Panc1 (cell line): ENCODE measurements around the gene MRPL54. TPM values are rescaled to one million over a fixed set of nuclear protein-coding genes. Genes with fewer than 3 reads are reported as not detected.

ENCODE experiments used
- ATAC-seq: fragments of 200-7000 bp; cut with Tn5 transposase; 2 replicates; pipeline ENCODE4 v1.9.1; 2020; ENCODE audit warnings: mild to moderate bottlenecking, moderate library complexity
- BruUV-seq: library from RNA; stranded (reverse); fragments of 400-500 nt; replicated peaks from 2 replicates; lab custom pipeline; 2021; lab: Mats Ljungman, UMichigan
- CTCF ChIA-PET: fragments of 300-600 bp; sonication (Branson Sonifier 250); formaldehyde crosslinking; loops from one replicate; lab custom pipeline; 2022; ENCODE audit warnings: antibody characterized with exemption; lab: Charles Lee
- POLR2A ChIA-PET: fragments of 300-600 bp; sonication (Branson Sonifier 250); formaldehyde crosslinking; loops from one replicate; lab custom pipeline; 2022; ENCODE audit warnings: antibody characterized with exemption; lab: Charles Lee
- DNase-seq: peaks from one replicate; pipeline ENCODE4 v3.0.0-alpha.2; 2010; ENCODE audit warnings: low read depth, low spot score
- H3K27ac ChIP-seq: 2 replicates; pipeline ENCODE4 v1.5.1; 2011; ENCODE audit warnings: mild to moderate bottlenecking, low read length, inconsistent platforms
- H3K27me3 ChIP-seq: fragments of 200-500 bp; sonication (Bioruptor generic); 2 replicates; pipeline ENCODE4 v1.6.0; 2014; ENCODE audit warnings: low read length, inconsistent platforms; ENCODE audit not compliant: control insufficient read depth, insufficient read depth
- H3K36me3 ChIP-seq: fragments of 200-500 bp; sonication (Bioruptor generic); 2 replicates; pipeline ENCODE4 v1.5.1; 2014; ENCODE audit warnings: inconsistent platforms, mild to moderate bottlenecking, low read length, moderate library complexity; ENCODE audit not compliant: control insufficient read depth, insufficient read depth
- H3K4me1 ChIP-seq: 2 replicates; pipeline ENCODE4 v1.5.1; 2011; ENCODE audit warnings: inconsistent platforms, mild to moderate bottlenecking, low read length, moderate library complexity; ENCODE audit not compliant: control insufficient read depth, insufficient read depth
- H3K4me3 ChIP-seq, 2 experiments: 2 replicates each; pipeline ENCODE4 v1.5.1; 2011 to 2012; ENCODE audit warnings: low read depth in 2 of 2, low read length in 2 of 2, mild to moderate bottlenecking in 2 of 2, inconsistent platforms in 1 of 2, moderate library complexity in 1 of 2
- H3K9me3 ChIP-seq: fragments of 200-500 bp; sonication (Bioruptor generic); 2 replicates; pipeline ENCODE4 v1.5.1; 2014; ENCODE audit warnings: low read depth, mild to moderate bottlenecking, inconsistent platforms, low read length, moderate library complexity; ENCODE audit not compliant: control insufficient read depth, insufficient read depth
- CTCF ChIP-seq: fragments of 450-650 bp; IDR thresholded peaks from 2 replicates; pipeline ENCODE4 v1.5.1; 2017; ENCODE audit warnings: mild to moderate bottlenecking
- POLR2AphosphoS5 ChIP-seq: IDR thresholded peaks from 2 replicates; pipeline ENCODE4 v1.6.1; 2012; ENCODE audit warnings: mild to moderate bottlenecking, low read depth, low read length, moderate library complexity
- REST ChIP-seq, 2 experiments: IDR thresholded peaks; 2 replicates each; pipeline ENCODE4 v1.6.1; 2011 to 2012; ENCODE audit warnings: low read depth in 2 of 2, control low read depth in 1 of 2, low read length in 1 of 2, mild to moderate bottlenecking in 1 of 2, moderate library complexity in 1 of 2; ENCODE audit not compliant: insufficient read depth in 1 of 2
- SIN3A ChIP-seq: IDR thresholded peaks from 2 replicates; pipeline ENCODE4 v1.6.1; 2012; ENCODE audit warnings: low read depth, mild to moderate bottlenecking, low read length, moderate library complexity, borderline replicate concordance; ENCODE audit not compliant: insufficient read depth
- TCF7L2 ChIP-seq: IDR thresholded peaks from 2 replicates; pipeline ENCODE4 v1.6.1; 2011; ENCODE audit warnings: mild to moderate bottlenecking, low read depth, low read length, inconsistent platforms
- in situ Hi-C: cut with HindIII; loops from 2 replicates; pipeline ENCODE4 v1.10.0; 2016; ENCODE audit warnings: low sequenced_read_pairs, low pct_unique_long_range_greater_than_20kb
- intact Hi-C: fragments of 100-400 bp; cut with micrococcal nuclease; formaldehyde crosslinking; loops from one replicate; pipeline ENCODE4 v1.10.0; 2022; ENCODE audit not compliant: unreplicated experiment
- total RNA-seq: library from RNA; stranded (reverse); gene quantifications from one replicate; pipeline ENCODE4 v1.2.1, GENCODE V29; 2021; ENCODE audit not compliant: unreplicated experiment

The MRPL54 gene
- total RNA-seq, 1 experiment from 2014 or later = 42.8 TPM

- DNase-seq (no peak), ATAC-seq (no peak)
- Histone ChIP-seq H3K27ac (no peak overlapping the region), H3K36me3 (no peaks in the 10 kb centered on the region), H3K27me3 (no peaks in the 10 kb centered on the region), H3K4me3 (no peak overlapping the region), H3K4me1 (no peaks in the 10 kb centered on the region), H3K9me3 (no peaks in the 10 kb centered on the region)
- BruUV-seq = no TSS peak
- intact Hi-C loops (no loop called here), in situ Hi-C loops (no loop called here)
- ChIA-PET CTCF (interaction anchor here (1.1 kb wide), 1 partner anchor 52 kb away, joined by 3 read pairs; no protein-coding TSS in a partner anchor), POLR2A (no interaction called here)
- TF ChIP-seq REST (IDR thresholded peaks at IDR 0.05; ENCODE audit: insufficient read depth in 1 of 2, low read depth in 2 of 2, low read length in 1 of 2) = no peak
- no peak for TF ChIP-seq TCF7L2
- TF ChIP-seq SIN3A = no peak
- no peak for TF ChIP-seq POLR2AphosphoS5
- no peak for TF ChIP-seq CTCF
Measured at GRCh38 chr19:3796358-3796757, 33.9 kb downstream of the MRPL54 start.

GRCh38 chr19:3798137-3798536 is 35.7 kb downstream of the MRPL54 start:
- H3K9me3 ChIP-seq = no peaks in the 10 kb centered on the region
- intact Hi-C loops = no loop called here
- in situ Hi-C loops = no loop called here
- DNase-seq = no peak
- no peak overlapping the region for H3K4me3 ChIP-seq
- no TSS peak for BruUV-seq
- ATAC-seq = no peak
- H3K36me3 ChIP-seq = no peaks in the 10 kb centered on the region
- ChIA-PET CTCF (no interaction called here), POLR2A (no interaction called here)
- H3K27me3 ChIP-seq = no peaks in the 10 kb centered on the region
- H3K4me1 ChIP-seq = no peaks in the 10 kb centered on the region
- no peak overlapping the region for H3K27ac ChIP-seq
- TF ChIP-seq TCF7L2 = no peak
- no peak for TF ChIP-seq REST (IDR thresholded peaks at IDR 0.05; ENCODE audit: insufficient read depth in 1 of 2, low read depth in 2 of 2, low read length in 1 of 2)
- TF ChIP-seq POLR2AphosphoS5 = no peak
- TF ChIP-seq CTCF = no peak
- TF ChIP-seq SIN3A = no peak
